ENCODE measurements around the gene SYCP1. TPM values are rescaled to one million over a fixed set of nuclear protein-coding genes. Genes with fewer than 3 reads are reported as not detected.

SYCP1 gene
- total and polyA plus RNA-seq, 2 of the 13 experiments (the other 11 are each of a cell fraction or from before 2014, with no cell fraction given): not detected

GRCh38 chr1:114861384-114861783 lies 6.7 kb downstream of the SYCP1 start (continued):
- no peak for TF ChIP-seq ZNF773 (CRISPR knock-in tag; IDR thresholded peaks at IDR 0.05; ENCODE audit: borderline replicate concordance)
- TF ChIP-seq CREB1 (IDR thresholded peaks at IDR 0.05): no peak
- TF ChIP-seq CREB1 (CRISPR knock-in tag; IDR thresholded peaks at IDR 0.05): no peak

- BruUV-seq (replicated peaks): no TSS peak
- WGBS (ENCODE audit: low lambda C conversion rate): 0% methylated on average over 3 of the region's 11 CpGs
- H3K27me3 ChIP-seq (ENCODE audit: control insufficient read depth in 1 of 2, insufficient read depth in 2 of 2, low read length in 2 of 2): no peaks in the 10 kb centered on the region; a peak in 1 of 5 replicates
- intact Hi-C loops (cut with micrococcal nuclease; ENCODE audit: unreplicated experiment): no loop called here
- in situ Hi-C loops (cut with HindIII; ENCODE audit: extremely low pct_ligation_motif_present, low pct_unique_long_range_greater_than_20kb): no loop called here
- ChIA-PET POLR2A (no interaction called here), CTCF (ENCODE audit: low intra/inter-chr PET ratio, low total read pairs) (no interaction called here)
- no peaks in the 10 kb centered on the region for H3K9me3 ChIP-seq (ENCODE audit: low read length)
- H3K4me3 ChIP-seq (replicated peaks in 1 of 3; ENCODE audit: insufficient read depth in 1 of 3, low read depth in 2 of 3, low read length in 3 of 3): no peak overlapping the region
- no peak overlapping the region for H3K9ac ChIP-seq (ENCODE audit: insufficient read depth, low read depth, low read length)
- ATAC-seq (no peak), FAIRE-seq (no peak), DNase-seq (ENCODE audit: low spot score) (no peak)
- no peaks in the 10 kb centered on the region for H3K36me3 ChIP-seq (replicated peaks in 1 of 2; ENCODE audit: control insufficient read depth in 1 of 2, insufficient read depth in 2 of 2, low read length in 2 of 2)
- no peaks in the 10 kb centered on the region for H4K20me1 ChIP-seq (ENCODE audit: insufficient read depth, low read length)
- H3K27ac ChIP-seq (ENCODE audit: extremely low read length, insufficient read depth, low read length): no peak overlapping the region
- no peaks in the 10 kb centered on the region for H3K79me2 ChIP-seq (ENCODE audit: insufficient read depth, low read length)
- no peak overlapping the region for H3K4me2 ChIP-seq (ENCODE audit: low read depth, low read length)
- H2AFZ ChIP-seq (ENCODE audit: low read length): no peak overlapping the region
- no peaks in the 10 kb centered on the region for H3K4me1 ChIP-seq (ENCODE audit: insufficient read depth, low read length)
- TF ChIP-seq ZBTB2 (CRISPR knock-in tag; IDR thresholded peaks at IDR 0.05; ENCODE audit: low read depth) (no peak), ZNF773 (CRISPR knock-in tag; IDR thresholded peaks at IDR 0.05; ENCODE audit: borderline replicate concordance) (no peak), HINFP (CRISPR knock-in tag; IDR thresholded peaks at IDR 0.05; ENCODE audit: low read depth) (no peak), MAFG (CRISPR knock-in tag; IDR thresholded peaks at IDR 0.05) (no peak), NR2F6 (IDR thresholded peaks at IDR 0.05) (no peak), NR2F6 (CRISPR knock-in tag; IDR thresholded peaks at IDR 0.05) (no peak), FOXK2 (IDR thresholded peaks at IDR 0.05) (no peak), E2F1 (CRISPR knock-in tag; IDR thresholded peaks at IDR 0.05) (no peak), RERE (CRISPR knock-in tag; IDR thresholded peaks at IDR 0.05; ENCODE audit: low read depth) (no peak), ZNF430 (CRISPR knock-in tag; IDR thresholded peaks at IDR 0.05) (no peak), PCBP1 (IDR thresholded peaks at IDR 0.05; ENCODE audit: borderline replicate concordance, low read depth, low read length) (no peak), RBAK (CRISPR knock-in tag; IDR thresholded peaks at IDR 0.05) (no peak), SATB2 (CRISPR knock-in tag; IDR thresholded peaks at IDR 0.05) (no peak)
These were observed 37.7 kb downstream of the SYCP1 start for GRCh38 chr1:114892194-114892918.
